ENCODE data around the gene DVL2.

DNA sequence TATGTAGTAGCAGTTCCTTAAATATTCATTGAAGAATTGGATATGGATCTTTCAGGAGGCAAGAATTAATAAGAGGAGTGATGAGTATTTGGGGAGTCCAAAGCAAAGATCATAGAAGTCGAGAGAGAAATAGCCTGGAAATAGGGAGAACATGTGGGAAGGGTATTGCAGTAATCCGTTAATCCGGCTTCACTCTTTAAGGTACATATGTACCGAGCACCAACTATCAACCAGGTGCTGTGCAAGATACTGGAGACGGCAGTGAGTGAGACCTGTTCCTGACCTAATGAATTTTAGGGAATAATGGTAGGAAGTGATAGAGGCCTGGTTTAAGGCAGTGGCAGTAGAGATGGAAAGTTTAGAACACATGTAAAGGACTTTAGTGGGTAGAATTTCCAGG lies 18.8 kb upstream of the DVL2 start:
- TF ChIP-seq, protein P1, sequence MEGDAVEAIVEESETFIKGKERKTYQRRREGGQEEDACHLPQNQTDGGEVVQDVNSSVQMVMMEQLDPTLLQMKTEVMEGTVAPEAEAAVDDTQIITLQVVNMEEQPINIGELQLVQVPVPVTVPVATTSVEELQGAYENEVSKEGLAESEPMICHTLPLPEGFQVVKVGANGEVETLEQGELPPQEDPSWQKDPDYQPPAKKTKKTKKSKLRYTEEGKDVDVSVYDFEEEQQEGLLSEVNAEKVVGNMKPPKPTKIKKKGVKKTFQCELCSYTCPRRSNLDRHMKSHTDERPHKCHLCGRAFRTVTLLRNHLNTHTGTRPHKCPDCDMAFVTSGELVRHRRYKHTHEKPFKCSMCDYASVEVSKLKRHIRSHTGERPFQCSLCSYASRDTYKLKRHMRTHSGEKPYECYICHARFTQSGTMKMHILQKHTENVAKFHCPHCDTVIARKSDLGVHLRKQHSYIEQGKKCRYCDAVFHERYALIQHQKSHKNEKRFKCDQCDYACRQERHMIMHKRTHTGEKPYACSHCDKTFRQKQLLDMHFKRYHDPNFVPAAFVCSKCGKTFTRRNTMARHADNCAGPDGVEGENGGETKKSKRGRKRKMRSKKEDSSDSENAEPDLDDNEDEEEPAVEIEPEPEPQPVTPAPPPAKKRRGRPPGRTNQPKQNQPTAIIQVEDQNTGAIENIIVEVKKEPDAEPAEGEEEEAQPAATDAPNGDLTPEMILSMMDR (IDR thresholded peaks at IDR 0.05) = no peak
- no peak for TF ChIP-seq POLR2A (IDR thresholded peaks at IDR 0.05)

All from prostate gland (tissue), 2 donors.